GM19238 (cell line): ENCODE data around the gene PPP2R3B.
A peak's percentile ranks its signal among the peaks of the same experiment; 100 is the strongest.
"Not testable (repeated sequence)": the region's sequence is repeated elsewhere in the genome, so short reads cannot be mapped to it uniquely, and the experiment has no call there.

Experiments used
- DNase-seq: peaks from one replicate; pipeline ENCODE4 v3.0.0; 2011; ENCODE audit warnings: low spot score; ENCODE audit not compliant: insufficient read length

The PPP2R3B gene

GRCh38 chrX:405149-405548 lies 18.4 kb upstream of the PPP2R3B start:
- no peak for DNase-seq

GRCh38 chrX:404656-405055 lies 17.9 kb upstream of the PPP2R3B start:
- no peak for DNase-seq

GRCh38 chrX:402857-403256 lies 16.1 kb upstream of the PPP2R3B start:
- no peak for DNase-seq

- no peak for DNase-seq
Measured at GRCh38 chrX:400258-400657, 13.6 kb upstream of the PPP2R3B start.

GRCh38 chrX:397575-397974 lies 10.9 kb upstream of the PPP2R3B start:
- DNase-seq = no peak

- no peak for DNase-seq
Measured at GRCh38 chrX:394830-395229, 8.1 kb upstream of the PPP2R3B start.

GRCh38 chrX:392575-392846 lies 5.8 kb upstream of the PPP2R3B start:
- no peak for DNase-seq

GRCh38 chrX:391717-392574 lies 5.2 kb upstream of the PPP2R3B start:
- no peak for DNase-seq

- DNase-seq = no peak
Measured at GRCh38 chrX:390459-390858, 3.8 kb upstream of the PPP2R3B start.

- no peak for DNase-seq
Measured at GRCh38 chrX:389021-389441, 2.3 kb upstream of the PPP2R3B start.

GRCh38 chrX:387729-388128 lies 1.0 kb upstream of the PPP2R3B start:
- DNase-seq = no peak

- peak; percentile 41 for DNase-seq
Measured at GRCh38 chrX:386239-386767, 404 bp downstream of the PPP2R3B start.

GRCh38 chrX:385736-386135 lies 971 bp downstream of the PPP2R3B start:
- DNase-seq = not testable (repeated sequence)

GRCh38 chrX:384861-385260 lies 1.8 kb downstream of the PPP2R3B start:
- no peak for DNase-seq

- no peak for DNase-seq
Measured at GRCh38 chrX:378443-378842, 8.3 kb downstream of the PPP2R3B start.

GRCh38 chrX:376206-376605 lies 10.5 kb downstream of the PPP2R3B start:
- not testable (repeated sequence) for DNase-seq

- no peak for DNase-seq
Measured at GRCh38 chrX:375181-376036, 11.3 kb downstream of the PPP2R3B start.

GRCh38 chrX:374596-374995 lies 12.1 kb downstream of the PPP2R3B start:
- DNase-seq = no peak

GRCh38 chrX:373641-374471 lies 12.9 kb downstream of the PPP2R3B start:
- no peak for DNase-seq

- DNase-seq = no peak
Measured at GRCh38 chrX:372856-373640, 13.7 kb downstream of the PPP2R3B start.

- no peak for DNase-seq
Measured at GRCh38 chrX:371907-372306, 14.8 kb downstream of the PPP2R3B start.
